Liver (tissue), 9 donors: Measurements from ENCODE around the gene ZNF580. TPM values are rescaled to one million over a fixed set of nuclear protein-coding genes. Genes with fewer than 3 reads are reported as not detected.

Source experiments
- DNase-seq: peaks from one replicate; pipeline ENCODE4 v3.0.0-alpha.2; 2017; ENCODE audit warnings: low spot score
- H3K27ac ChIP-seq, 2 donors: one replicate each; pipeline ENCODE4 v1.7.0; 2013; ENCODE audit warnings: inconsistent platforms in 2 of 2, low read length in 2 of 2, control low read depth in 1 of 2, low read depth in 1 of 2, mild to moderate bottlenecking in 1 of 2
- H3K27me3 ChIP-seq, 4 donors: one replicate each; pipeline versions ENCODE4 v1.6.1 to v1.7.0; 2013; ENCODE audit warnings: low read length in 3 of 4, inconsistent platforms in 1 of 4, mild to moderate bottlenecking in 1 of 4, moderate library complexity in 1 of 4; ENCODE audit not compliant: control insufficient read depth in 4 of 4, insufficient read depth in 4 of 4
- H3K36me3 ChIP-seq, 4 donors: one replicate each; pipeline versions ENCODE4 v1.6.1 to v1.7.0; 2013; ENCODE audit warnings: low read length in 3 of 4, mild to moderate bottlenecking in 3 of 4, low read depth in 1 of 4, moderate library complexity in 1 of 4; ENCODE audit not compliant: control insufficient read depth in 4 of 4, insufficient read depth in 3 of 4
- H3K4me1 ChIP-seq, 4 donors: one replicate each; pipeline versions ENCODE4 v1.6.1 to v1.7.0; 2013; ENCODE audit warnings: low read length in 3 of 4, mild to moderate bottlenecking in 3 of 4, moderate library complexity in 1 of 4; ENCODE audit not compliant: control insufficient read depth in 4 of 4, insufficient read depth in 4 of 4
- H3K4me3 ChIP-seq, 3 donors: one replicate each; pipeline versions ENCODE4 v1.6.1 to v1.7.0; 2013; ENCODE audit warnings: low read length in 3 of 3, control low read depth in 1 of 3, low read depth in 1 of 3, mild to moderate bottlenecking in 1 of 3
- H3K9ac ChIP-seq, 2 donors: one replicate each; pipeline ENCODE4 v1.7.0; 2013; ENCODE audit warnings: low read length in 2 of 2, mild to moderate bottlenecking in 2 of 2, moderate library complexity in 2 of 2, control low read depth in 1 of 2, low read depth in 1 of 2
- H3K9me3 ChIP-seq, 4 donors: one replicate each; pipeline versions ENCODE4 v1.6.1 to v1.7.0; 2013; ENCODE audit warnings: low read length in 3 of 4; ENCODE audit not compliant: control insufficient read depth in 4 of 4
- ATF3 ChIP-seq: IDR thresholded peaks from 2 replicates; pipeline ENCODE4 v1.6.1; 2016; ENCODE audit warnings: antibody characterized with exemption
- CTCF ChIP-seq: fragments of 150-350 bp; IDR thresholded peaks from 2 replicates; pipeline ENCODE4 v1.5.1; 2017; ENCODE audit warnings: improper control_type of control experiment, low read depth, low read length; ENCODE audit not compliant: missing input control
- EGR1 ChIP-seq, 2 donors: IDR thresholded peaks; 2 replicates each; pipeline ENCODE4 v1.6.1; 2016 to 2018; ENCODE audit warnings: antibody characterized with exemption in 2 of 2, low read depth in 2 of 2
- FOXA1 ChIP-seq: IDR thresholded peaks from 2 replicates; pipeline ENCODE4 v1.6.1; 2016; ENCODE audit warnings: antibody characterized with exemption
- FOXA2 ChIP-seq: IDR thresholded peaks from 2 replicates; pipeline ENCODE4 v1.6.1; 2016; ENCODE audit warnings: antibody characterized with exemption
- GABPA ChIP-seq, 2 donors: IDR thresholded peaks in 1 of 2; conservative IDR thresholded peaks in 1 of 2; 2 replicates each; pipeline ENCODE4 v1.6.1; 2016; ENCODE audit warnings: antibody characterized with exemption in 2 of 2, mild to moderate bottlenecking in 1 of 2, moderate library complexity in 1 of 2
- HNF4A ChIP-seq, 2 donors: conservative IDR thresholded peaks; 2 replicates each; pipeline ENCODE4 v1.6.1; 2016; ENCODE audit warnings: antibody characterized with exemption in 2 of 2, mild to moderate bottlenecking in 2 of 2
- HNF4G ChIP-seq: IDR thresholded peaks from 2 replicates; pipeline ENCODE4 v1.6.1; 2016; ENCODE audit warnings: antibody characterized with exemption
- JUND ChIP-seq, 2 donors: IDR thresholded peaks; 2 replicates each; pipeline ENCODE4 v1.6.1; 2016; ENCODE audit warnings: antibody characterized with exemption in 2 of 2
- MAX ChIP-seq: IDR thresholded peaks from 2 replicates; pipeline ENCODE4 v1.6.1; 2016; ENCODE audit warnings: antibody characterized with exemption
- NR2F2 ChIP-seq: IDR thresholded peaks from 2 replicates; pipeline ENCODE4 v1.6.1; 2016; ENCODE audit warnings: antibody characterized with exemption
- RAD21 ChIP-seq, 2 donors: IDR thresholded peaks; 2 replicates each; pipeline ENCODE4 v1.6.1; 2016; ENCODE audit warnings: antibody characterized with exemption in 2 of 2, mild to moderate bottlenecking in 2 of 2
- REST ChIP-seq: IDR thresholded peaks from 2 replicates; pipeline ENCODE4 v1.6.1; 2016; ENCODE audit warnings: antibody characterized with exemption, mild to moderate bottlenecking
- RXRA ChIP-seq, 2 donors: IDR thresholded peaks; 2 replicates each; pipeline ENCODE4 v1.6.1; 2017 to 2018; ENCODE audit warnings: antibody characterized with exemption in 2 of 2, mild to moderate bottlenecking in 1 of 2
- SP1 ChIP-seq: IDR thresholded peaks from 2 replicates; pipeline ENCODE4 v1.6.1; 2018; ENCODE audit warnings: antibody characterized with exemption, mild to moderate bottlenecking
- TAF1 ChIP-seq: conservative IDR thresholded peaks from 2 replicates; pipeline ENCODE4 v1.6.1; 2016; ENCODE audit warnings: antibody characterized with exemption, mild to moderate bottlenecking
- YY1 ChIP-seq: IDR thresholded peaks from 2 replicates; pipeline ENCODE4 v1.6.1; 2016; ENCODE audit warnings: antibody characterized with exemption, mild to moderate bottlenecking
- ZBTB33 ChIP-seq: IDR thresholded peaks from 2 replicates; pipeline ENCODE4 v1.6.1; 2016; ENCODE audit warnings: antibody characterized with exemption
- WGBS: extraction: QIAGEN DNeasy Blood & Tissue Kit; methylation state at CpG from one replicate; pipeline ENCODE4 v1.1.7; 2013; 5-methylcytosine and 5-hydroxymethylcytosine counted together
- polyA plus RNA-seq, 2 donors: library from polyadenylated mRNA; stranded (reverse) in 1 of 2; unstranded in 1 of 2; fragments of 200-250 nt in 1 of 2; fragments of >200 nt in 1 of 2; fragmentation: Nextera tagmentation in 1 of 2; extraction: Ambion mirVana in 1 of 2; gene quantifications; one replicate each; pipeline versions ENCODE4 v1.2.1 to v1.2.3, GENCODE V29; 2013 to 2015
- total RNA-seq, 2 donors: library from RNA; depleted of rRNA; stranded (reverse); fragments of >200 nt; gene quantifications; one replicate each; pipeline ENCODE4 v1.2.3, GENCODE V29; 2014
- donor health status: healthy.
- donor health status: healthy.
- donor health status: healthy.
- donor health status: healthy.
- donor health status: healthy.

ZNF580 gene
- total and polyA plus RNA-seq, 4 donors = 2.6 to 5.2 (median 5.1) TPM

- Histone ChIP-seq H3K27ac (peak within 1 kb of the TSS; percentile 92 to 96), H3K4me3 (peak within 1 kb of the TSS; percentile 78 to 91 (median 85)), H3K27me3 (no peaks in the 10 kb centered on the region), H3K4me1 (peaks cover 1 to 12% (median 12%) of the 10 kb centered on the region in 4 donors), H3K36me3 (peaks cover 0 to 18% (median 8%) of the 10 kb centered on the region in 4 donors), H3K9me3 (no peaks in the 10 kb centered on the region), H3K9ac (peak within 1 kb of the TSS; percentile 87 to 89)
- TF ChIP-seq RXRA (IDR thresholded peaks at IDR 0.05) (peak; percentile 38 to 51), HNF4G (no peak), RAD21 (IDR thresholded peaks at IDR 0.05) (peak in 1 of 2 donors; percentile 16), SP1 (peak; percentile 58), TAF1 (no peak), YY1 (peak; percentile 100), EGR1 (IDR thresholded peaks at IDR 0.05; ENCODE audit: low read depth in 2 of 2) (peak; percentile 60 to 84), ATF3 (no peak), GABPA (IDR thresholded peaks at IDR 0.05 in 1 of 2, conservative IDR thresholded peaks at IDR 0.05 in 1 of 2) (peak; percentile 84 to 93), CTCF (no peak), FOXA1 (peak; percentile 3), FOXA2 (no peak), ZBTB33 (peak; percentile 72), NR2F2 (peak; percentile 55), MAX (peak; percentile 77), REST (no peak), JUND (IDR thresholded peaks at IDR 0.05) (peak in 1 of 2 donors; percentile 7), HNF4A (conservative IDR thresholded peaks at IDR 0.05) (peak in 1 of 2 donors; percentile 14)
- WGBS = under 1% methylated on average over 23 of the region's 23 CpGs
- peak; percentile 97 for DNase-seq
These were observed 41.3 kb upstream of the ZNF580 start, which contains the start of gene FIZ1 for GRCh38 chr19:55599468-55599841. FIZ1 (minus strand) TSS chr19:55599517; CDS start chr19:55597865, 1,652 bp downstream.
